Measurements from ENCODE around the gene ZFP42.
"Not testable (repeated sequence)": the region's sequence is repeated elsewhere in the genome, so short reads cannot be mapped to it uniquely, and the experiment has no call there.

ZFP42 gene
- 0 to 0.18 (median 0) reads per million in 18 experiments for total RNA-seq

DNA sequence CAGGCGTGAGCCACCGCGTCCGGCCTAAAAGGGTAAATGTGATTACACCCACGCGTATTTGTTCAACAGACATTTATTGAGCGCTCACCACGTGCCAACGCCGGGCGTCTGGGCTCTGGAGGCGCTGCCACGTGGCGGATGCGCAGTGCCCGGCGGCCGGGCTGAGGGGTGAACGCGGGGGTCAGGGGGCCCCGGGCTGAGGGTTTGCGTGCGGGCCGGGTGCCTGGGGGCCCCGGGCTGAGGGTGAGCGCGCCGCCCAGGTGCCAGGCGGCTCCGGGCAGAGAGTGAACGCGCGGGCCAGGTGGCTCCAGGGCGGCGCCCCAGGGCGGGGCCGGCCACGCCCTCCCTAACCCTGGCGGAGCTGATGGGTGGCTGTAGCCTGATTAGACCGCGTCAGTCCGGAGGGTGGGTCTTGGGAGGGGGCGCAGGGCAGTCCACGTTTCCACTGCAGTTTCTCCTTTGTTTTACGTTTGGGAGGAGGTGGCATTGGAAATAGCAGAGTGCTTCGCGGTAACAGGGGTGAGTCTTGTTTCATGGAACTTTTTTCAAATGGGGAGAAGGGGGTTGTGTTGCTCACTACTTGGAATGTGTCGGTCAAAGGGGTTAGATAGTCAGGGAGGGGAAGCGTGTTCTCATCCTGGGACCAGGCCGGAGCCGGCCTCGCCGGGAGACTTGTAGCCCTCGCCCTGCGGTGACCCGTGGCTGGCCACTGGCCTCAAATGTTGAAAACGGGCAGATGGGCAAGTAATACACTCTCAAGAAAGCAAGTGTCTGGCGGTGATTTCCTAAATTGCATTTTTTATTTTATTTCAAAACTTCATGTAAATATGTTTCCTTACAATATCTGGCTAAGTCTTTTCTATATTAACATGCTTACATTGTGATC is at the start of gene ZFP42:
Gene ZFP42 (plus strand): TSS at position 450 of the 886 bp plus-strand sequence. CDS start 7,037 bp downstream, outside the sequence.
- no peak for DNase-seq

DNA sequence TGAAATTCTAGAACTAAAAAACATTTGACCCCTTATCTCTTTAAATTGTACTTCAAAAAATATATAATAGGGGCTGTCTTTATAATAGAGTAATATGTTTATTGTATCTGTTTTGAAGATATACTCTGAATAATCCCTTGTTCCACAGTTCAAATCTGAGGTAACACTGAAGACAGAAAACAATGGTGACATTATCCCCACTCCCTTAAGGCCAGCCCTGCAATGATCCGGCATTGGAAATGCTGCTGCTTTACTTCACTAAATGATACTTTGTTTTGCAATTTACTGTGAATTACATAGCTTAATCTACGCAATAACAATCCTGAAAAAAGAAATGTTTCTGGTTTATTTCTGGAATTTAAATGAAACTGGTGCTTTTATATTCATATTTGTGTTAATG is 34.4 kb upstream of the ZFP42 start:
- no peak for DNase-seq

DNA sequence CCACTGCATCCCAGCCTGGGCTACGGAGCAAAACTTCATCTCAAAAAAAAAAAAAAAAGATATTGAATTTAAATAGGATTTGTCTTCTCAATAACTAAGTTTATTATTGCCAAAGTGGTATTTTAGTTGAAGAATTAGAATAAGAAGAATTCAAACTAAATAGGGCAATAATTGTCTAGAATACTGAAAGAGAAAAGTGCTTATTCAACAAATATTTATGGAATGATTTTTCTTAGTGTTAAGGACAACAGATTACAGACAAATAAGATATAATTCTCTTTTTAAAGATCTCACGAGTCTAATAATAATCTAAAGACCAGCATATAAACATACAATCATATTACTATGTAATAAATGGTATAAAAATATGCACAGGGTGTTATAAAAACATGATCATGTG is 33.6 kb upstream of the ZFP42 start:
- no peak for DNase-seq

DNA sequence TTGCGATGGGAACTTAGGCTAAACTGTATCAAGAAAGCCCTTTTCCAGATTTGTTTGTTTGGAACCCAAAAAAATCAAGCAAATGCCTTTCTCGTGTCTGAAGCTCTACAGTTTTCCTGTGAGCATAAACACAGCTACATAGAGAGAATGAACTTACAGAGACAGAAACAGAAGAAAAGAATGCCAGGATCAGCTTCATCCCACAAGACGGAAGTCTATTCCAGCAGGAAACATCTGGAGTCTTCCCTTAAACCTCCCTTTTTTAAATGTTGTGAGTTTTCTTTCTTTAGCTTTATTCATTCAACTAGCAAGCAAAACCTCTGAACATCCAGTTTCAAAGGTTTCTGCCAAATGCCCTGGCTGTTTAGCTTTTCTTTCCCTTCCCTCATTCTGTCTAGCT is 32.6 kb upstream of the ZFP42 start:
- no peak for DNase-seq

DNA sequence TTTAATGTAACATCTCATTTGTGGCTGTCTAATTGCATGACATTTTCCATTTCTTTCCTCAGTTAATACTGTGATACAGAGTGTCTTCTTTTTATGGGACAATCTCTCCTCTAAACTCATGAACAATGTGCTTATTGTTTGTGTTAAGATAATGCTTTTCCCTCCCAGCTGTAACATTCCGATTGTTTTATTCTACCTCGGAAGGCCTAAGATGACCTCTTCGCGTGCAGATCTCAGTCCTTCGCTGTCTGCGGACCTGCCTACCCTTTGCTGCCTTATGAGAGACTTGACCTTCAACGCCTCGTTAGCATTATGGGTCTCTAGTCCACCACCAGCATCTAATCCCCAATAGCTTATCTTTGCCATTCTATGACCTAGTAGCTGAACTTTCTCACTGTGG is 29.8 kb upstream of the ZFP42 start:
- no peak for DNase-seq

DNA sequence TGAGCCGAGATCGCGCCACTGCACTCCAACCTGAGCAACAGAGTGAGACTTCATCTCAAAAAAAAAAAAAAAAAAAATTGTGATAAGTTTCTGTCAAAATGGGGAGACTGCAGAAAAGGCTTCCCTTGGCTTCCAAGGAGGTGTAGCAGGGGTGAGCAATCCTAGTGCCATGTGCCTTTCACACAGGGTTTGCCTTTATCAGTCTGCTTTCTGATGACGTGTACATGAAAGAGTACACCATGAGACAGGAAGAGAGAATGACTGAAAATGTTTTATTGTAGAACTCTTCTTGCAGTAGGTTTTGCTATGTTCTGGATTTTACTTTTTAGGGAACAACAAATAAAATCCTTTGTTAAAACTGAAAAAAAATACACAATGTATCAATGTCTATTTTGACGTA is 23.4 kb upstream of the ZFP42 start:
- DNase-seq, result no peak

DNA sequence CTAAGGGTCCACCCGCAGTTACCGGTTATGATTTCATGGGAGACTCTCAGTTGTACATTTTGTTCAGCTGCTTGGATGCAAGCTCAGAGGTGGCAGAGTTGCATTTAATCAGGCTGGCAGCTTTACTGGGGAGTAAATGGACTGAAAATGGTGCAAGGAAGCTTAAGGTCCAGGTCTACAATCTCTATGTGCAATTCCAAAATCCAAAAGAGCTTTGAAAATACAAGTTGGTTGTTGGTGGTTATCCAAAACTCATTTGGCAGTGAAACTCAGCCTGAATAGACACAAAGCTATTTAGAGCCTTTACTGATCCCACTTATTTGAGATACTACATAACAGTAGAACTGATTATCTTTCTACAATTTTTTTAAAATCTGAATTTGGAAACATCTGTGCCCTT is 11.8 kb upstream of the ZFP42 start:
- DNase-seq, result no peak

DNA sequence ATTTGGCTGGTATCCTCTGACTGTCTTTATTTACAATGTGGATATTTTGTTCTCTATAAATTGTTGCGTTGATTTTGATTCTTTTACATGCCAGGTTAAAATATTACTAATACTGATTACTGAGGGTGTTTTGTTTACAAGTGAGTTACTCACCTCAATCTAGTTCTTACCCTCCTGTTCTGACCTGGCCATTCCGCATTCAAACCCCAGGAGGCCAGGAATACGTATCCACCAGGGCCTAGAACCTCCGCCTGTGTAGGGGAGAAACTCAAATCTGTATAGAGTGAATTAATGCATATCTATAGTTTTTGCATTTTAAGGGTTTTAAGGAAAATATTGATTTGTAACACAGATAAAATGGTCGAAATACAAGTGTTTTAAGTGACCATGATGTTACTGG is 2.6 kb upstream of the ZFP42 start:
- no peak for DNase-seq

DNA sequence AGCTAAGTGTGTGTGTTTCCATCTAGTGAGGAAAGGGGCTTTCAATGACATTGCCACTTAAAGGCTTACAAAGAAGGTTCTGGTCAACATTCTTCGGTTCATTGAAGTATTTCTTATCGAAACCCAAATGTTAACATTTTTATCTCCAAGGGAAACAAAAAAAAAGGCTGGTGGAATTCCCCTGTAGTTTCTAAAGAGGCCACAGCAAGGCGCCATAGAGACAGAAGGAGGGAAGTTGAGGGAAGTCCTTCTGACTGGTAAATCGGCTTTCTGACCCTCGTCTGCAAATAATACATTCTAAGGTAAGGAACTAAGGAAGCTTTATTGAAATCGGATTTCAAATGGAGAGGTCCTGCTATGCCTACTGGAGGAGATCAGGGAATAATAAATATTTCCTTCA is 1.7 kb upstream of the ZFP42 start:
- DNase-seq, result no peak

DNA sequence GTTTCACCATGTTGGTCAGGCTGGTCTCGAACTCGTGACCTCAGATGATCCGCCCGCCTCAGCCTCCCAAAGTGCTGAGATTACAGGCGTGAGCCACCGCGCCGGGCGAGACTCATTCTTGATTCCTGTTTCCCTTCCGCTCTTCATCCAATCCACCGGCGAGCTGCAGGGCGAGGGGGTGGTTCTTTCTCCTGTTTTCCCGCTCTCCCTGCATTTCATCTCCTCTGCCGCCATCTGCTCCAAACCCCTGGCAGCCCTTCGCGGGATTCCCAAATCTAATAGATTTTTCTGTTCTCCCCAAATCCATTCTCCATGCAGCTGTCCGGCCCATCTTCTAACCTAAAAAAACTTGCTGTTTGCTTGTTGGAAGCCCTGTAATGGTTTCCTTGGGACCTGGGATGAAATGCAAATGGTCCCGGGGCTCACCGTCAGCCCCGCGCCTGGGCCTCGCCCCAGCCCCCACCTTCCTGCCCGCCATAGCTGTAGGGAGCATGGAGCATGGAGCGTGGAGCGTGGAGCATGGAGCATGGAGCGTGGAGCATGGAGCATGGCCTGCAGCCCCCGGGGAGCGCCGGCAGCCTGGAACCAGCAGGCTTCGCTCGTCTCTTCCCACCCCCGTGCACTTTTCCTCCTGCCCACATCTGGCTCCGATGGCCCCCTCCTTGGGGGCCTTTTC is 1.1 kb downstream of the ZFP42 start:
- no peak for DNase-seq

DNA sequence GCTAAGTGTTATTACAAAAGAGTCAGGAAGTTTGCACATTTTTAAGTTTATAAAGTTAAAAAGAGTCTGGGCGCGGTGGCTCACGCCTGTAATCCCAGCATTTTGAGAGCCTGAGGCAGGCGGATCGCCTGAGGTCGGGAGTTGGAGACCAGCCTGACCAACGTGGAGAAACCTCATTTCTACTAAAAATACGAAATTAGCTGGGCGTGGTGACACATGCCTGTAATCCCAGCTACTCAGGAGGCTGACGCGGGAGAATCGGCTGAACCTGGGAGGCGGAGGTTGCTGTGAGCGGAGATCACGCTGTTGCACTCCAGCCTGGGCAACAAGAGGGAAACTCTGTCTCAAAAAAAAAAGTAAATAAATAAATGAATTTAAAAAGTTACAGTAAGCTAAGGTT is 2.4 kb downstream of the ZFP42 start:
- not testable (repeated sequence) for DNase-seq

DNA sequence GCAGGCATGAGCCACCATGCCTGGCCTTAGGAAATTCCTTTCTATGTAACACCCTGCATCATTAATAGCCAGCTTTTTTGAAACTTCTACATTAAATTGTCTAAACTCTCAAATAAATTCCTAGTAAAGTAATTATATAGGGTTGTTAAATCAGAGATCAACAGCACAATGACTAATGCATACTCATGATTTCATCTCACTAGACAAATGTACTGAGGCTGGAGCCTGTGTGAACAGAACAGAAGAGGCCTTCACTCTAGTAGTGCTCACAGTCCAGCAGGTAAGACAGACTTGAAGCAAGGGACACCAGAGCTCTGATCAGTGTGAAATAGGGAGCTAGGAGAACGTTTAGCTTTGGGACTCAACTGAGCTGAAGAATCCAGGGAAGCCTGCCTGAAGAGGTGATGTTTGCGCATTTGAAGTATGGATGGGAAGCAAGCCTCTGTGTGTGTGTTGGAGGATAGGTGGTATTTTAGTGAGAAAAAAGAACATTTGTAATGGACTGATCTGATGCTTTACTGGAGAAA is 3.9 kb downstream of the ZFP42 start:
- no peak for DNase-seq

DNA sequence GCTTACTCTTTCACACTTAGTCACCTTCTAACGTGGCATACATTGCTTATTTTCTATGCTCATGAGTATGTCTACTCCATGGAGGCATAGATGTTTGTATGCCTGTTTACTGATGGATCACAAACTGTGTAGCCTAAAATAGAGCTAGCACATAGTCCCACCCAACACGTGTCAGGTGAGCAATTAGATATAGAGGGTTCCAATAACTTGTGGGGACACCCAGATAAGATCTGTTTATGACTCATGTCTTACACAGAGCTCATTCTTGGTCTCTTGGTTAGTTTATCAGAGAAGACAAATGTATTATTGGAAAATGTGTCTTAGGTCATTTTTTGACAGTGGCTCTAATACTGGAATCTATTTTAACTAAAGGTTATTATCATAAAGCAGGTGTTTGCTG is 6.8 kb downstream of the ZFP42 start:
- no peak for DNase-seq

DNA sequence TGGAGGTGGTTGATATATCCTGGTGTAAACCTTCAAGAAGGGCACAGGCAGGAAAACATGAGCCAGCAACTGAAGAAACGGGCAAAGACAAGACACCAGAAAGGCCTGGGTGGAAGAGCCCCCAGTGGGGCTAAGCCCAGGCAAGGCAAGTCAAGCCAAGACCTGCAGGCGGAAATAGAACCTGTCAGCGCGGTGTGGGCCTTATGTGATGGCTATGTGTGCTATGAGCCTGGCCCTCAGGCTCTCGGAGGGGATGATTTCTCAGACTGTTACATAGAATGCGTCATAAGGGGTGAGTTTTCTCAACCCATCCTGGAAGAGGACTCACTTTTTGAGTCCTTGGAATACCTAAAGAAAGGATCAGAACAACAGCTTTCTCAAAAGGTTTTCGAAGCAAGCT is 7.2 kb downstream of the ZFP42 start:
- DNase-seq, result no peak

DNA sequence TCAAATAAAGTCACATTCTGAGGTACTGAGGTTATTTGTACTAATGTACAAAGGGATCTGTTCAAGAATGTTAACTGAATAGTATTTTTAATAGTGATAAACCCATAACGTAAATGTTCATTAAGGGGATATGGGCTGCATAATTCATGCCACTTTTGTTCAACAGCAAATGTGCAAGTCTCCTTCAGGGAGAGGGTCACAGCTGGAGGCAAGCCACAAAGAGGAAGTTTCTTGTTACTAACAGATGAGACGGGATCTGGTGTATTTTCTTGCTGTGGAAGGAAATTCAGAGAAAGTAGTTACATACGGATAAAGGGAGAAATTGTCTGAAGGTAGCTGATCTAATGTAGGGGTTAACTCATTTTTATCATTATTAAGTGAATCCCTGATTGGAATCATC is 10.0 kb downstream of the ZFP42 start:
- no peak for DNase-seq

DNA sequence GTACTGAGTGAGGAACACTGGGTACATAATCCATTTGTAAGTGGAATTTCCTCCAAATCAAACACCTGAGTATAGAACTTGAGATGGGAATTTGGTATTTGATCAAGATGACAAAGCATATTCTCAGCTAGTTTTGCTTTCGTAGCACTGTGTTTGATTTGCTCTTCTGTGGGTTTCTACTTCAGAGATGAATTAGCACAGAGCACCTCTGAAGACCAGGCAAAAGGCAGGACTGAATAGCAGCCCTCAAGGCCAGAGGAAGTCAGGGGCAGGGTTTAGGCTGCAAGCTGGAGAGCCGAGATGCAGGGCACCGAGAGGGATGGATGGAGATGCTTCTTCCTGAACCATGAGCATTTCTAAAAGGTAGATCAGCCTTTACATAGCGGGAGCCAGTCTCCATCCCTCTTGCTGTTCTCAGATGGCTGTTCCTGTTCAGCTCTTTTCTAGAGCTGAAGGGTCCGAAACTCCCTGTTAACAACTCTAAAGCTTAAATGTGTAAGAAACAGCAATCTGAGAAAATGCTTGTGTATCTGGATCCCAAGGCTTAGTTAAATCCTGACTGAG is 10.8 kb downstream of the ZFP42 start:
- DNase-seq, result no peak

DNA sequence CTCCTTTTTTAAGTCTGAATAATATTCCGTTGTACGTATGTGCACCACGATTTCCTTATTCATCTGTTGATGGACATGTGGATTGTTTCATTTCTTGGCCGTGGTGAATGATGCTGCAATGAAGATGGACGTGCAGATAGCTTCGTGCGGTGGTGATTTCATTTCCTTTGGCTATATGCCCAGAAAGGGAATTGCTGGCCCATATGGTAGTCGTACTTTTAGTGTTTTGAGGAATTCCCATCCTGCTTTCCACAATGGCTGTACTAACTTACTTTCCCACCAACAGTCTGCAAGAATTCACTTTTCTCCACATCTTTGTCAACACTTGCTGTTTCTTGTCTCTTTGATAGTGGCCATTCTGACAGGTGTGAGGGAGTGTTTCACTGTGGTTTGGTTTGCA is 12.8 kb downstream of the ZFP42 start:
- no peak for DNase-seq

DNA sequence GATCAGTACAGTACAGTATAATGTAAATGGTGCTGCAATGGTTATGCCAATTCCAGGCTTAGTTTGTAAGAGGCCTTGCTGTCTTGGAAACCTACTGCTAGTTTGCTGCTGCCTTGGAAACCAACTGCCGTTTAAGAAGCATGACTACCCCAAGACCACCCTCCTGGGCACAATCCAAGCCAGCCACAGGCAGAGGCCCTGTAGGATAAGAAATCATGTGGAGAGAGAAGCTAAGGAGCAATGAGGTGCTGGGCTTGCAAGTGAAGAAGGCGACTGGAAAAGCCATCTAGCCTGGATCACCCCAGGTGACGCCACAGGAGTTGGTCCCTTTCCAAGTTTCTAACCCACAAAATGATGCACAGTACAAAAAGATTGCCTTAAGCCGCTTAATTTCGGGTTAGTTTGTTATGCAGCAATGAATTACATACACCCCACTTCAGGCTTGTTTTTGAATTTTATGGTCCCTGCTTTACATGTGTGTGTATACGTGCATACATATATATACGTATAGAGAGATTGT is 16.9 kb downstream of the ZFP42 start:
- no peak for DNase-seq

DNA sequence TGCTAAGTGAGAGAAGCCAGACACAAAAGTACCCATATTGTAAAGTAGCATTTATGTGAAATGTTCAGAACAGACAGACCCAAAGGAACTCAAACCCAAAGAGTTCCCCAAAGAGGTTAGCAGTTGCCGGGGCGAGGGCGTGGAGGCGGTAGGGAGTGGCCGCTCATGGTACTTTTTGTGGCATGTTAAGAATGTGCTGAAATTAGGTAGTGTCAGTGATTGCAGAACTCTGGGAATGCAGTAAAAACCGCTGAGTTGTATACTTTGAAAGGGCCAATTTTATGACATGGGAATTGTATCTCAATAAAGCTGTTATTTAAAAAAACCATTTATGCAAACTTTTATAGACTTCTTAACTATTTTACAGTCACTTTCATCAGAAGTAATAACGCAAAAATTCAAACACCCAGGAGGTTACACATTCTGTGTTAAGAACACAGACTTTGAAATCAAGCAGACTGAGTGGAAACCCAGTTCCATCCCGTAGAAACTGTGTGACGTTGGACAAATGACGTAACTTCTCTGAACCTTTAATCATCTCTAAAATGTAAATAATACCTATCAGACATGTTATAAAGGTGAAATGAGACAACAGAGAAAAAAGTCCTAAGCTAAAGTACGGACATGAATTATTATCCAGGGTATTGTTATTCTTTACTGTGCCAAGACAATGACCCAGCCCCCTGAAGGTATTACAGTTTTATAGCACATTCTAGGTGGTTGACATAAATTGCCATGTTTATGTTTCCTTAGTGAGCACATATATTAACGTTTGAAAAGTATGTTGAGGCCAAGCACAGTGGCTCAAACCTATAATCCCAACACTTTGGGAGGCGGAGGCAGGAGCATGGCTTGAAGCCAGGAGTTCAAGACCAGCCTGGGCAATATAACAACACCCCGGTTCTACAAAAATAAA is 19.7 kb downstream of the ZFP42 start:
- no peak for DNase-seq

DNA sequence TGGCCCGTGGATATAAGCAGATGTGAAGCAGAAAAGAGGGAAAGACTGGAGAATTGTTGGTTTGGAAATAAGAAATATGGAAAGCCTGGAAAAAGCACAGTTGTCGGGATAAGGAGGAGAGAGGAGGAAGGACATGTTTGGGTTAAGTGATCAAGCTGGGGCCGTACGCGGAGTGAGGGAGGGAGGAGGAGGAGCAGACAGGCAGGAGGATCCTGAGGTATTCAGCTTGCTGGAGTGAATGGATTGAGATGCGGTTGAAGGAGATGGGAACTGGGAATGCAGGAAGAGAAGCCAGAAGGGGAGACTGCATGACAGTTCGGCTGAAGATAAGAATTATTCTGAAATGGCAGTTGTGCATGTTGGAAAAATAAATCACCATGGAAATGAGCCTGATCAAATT is 21.2 kb downstream of the ZFP42 start:
- DNase-seq, result no peak

DNA sequence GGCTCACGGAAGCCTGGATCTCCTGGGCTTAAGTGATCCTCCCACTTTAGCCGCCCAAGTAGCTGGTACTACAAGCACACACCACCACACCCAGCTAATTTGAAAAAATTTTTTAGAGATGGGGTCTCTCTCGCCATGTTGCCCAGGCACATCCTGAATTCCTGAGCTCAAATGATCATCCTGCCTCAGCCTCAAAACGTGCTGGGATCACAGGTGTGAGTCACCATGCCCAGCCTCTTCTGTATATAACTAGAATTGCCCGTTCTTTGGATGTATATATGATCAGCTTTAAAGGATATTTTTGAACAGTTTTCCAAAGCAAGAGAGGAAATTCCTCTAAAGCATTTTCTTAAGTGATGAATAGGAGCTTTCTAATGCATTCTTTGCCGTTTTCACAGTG is 22.7 kb downstream of the ZFP42 start:
- no peak for DNase-seq

DNA sequence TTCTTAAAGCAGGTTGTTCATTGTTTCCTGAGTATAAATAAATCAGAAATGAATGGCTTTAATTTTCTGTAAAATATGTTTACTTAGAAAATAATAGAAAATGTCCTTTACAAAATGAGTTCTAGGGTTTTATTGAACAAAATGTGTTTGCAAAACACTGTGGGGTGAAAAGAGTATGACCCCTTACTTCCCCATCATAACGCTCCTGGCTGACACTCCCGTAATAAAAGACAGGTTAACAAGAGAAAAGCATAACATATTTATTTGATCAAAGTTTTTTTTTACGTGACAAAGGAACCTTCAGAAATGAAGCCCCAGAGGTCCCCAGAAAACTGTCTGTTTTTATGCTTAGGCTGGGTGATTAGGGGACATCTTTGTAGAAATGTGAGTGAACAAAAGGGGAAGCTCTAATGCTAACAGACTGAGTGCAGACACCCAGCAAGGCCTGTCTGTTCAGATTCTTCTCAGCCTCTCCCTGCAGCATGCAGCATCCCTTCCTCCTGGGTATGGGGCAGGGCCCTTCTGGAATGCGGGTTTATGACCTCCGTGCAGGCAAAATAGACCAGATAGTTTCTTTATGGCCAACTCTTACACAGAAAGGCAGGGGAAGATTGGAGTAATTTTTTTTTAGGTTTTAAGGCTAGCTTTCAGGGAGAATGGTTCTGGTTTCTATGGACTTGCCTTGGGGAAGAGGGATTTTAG is 26.1 kb downstream of the ZFP42 start:
- DNase-seq, result no peak
